Pancreas (tissue), 10 donors: Measurements from ENCODE around the gene CEBPG. TPM values are rescaled to one million over a fixed set of nuclear protein-coding genes. Genes with fewer than 3 reads are reported as not detected.

Experiments
- ATAC-seq, 4 donors: fragments of 200-7000 bp; cut with Tn5 transposase; one replicate each; pipeline versions ENCODE4 v1.8.0 to v1.9.1; 2020; ENCODE audit warnings: mild to moderate bottlenecking in 4 of 4, moderate library complexity in 4 of 4
- DNase-seq, 6 donors: peaks; one replicate each; pipeline ENCODE4 v3.0.0-alpha.2; 2020
- FAIRE-seq: peaks from 2 replicates; lab custom pipeline; 2012; peaks lifted over from hg19 to GRCh38; lab: Jason Lieb, UNC
- H3K27ac ChIP-seq, 4 donors: fragments of 200-600 bp; sonication (generic); 1 replicate in 3 of 4; 2 replicates in 1 of 4; pipeline versions ENCODE4 v1.5.0 to v1.8.0; 2020
- H3K27me3 ChIP-seq, 4 donors: fragments of 200-600 bp; one replicate each; pipeline ENCODE4 v1.8.0; 2021
- H3K36me3 ChIP-seq, 3 donors: fragments of 200-600 bp; sonication (generic) in 1 of 3; one replicate each; pipeline versions ENCODE4 v1.5.0 to v1.8.0; 2020 to 2021
- H3K4me1 ChIP-seq, 3 donors: fragments of 200-600 bp; one replicate each; pipeline ENCODE4 v1.8.0; 2021
- H3K4me3 ChIP-seq, 4 donors: fragments of 200-600 bp; sonication (generic) in 2 of 4; one replicate each; pipeline versions ENCODE4 v1.5.0 to v1.8.0; 2020 to 2021
- H3K9me3 ChIP-seq, 4 donors: fragments of 200-600 bp; one replicate each; pipeline ENCODE4 v1.8.0; 2021
- CTCF ChIP-seq, 4 donors: fragments of 200-600 bp; sonication (generic) in 3 of 4; IDR thresholded peaks; one replicate each; pipeline versions ENCODE4 v1.5.0 to v1.8.0; 2021; ENCODE audit warnings: antibody characterized with exemption in 4 of 4
- WGBS, 2 donors: extraction: QIAGEN DNeasy Blood & Tissue Kit; methylation state at CpG; one replicate each; pipeline ENCODE4 v1.1.7; 2013; 5-methylcytosine and 5-hydroxymethylcytosine counted together
- intact Hi-C, 3 donors: fragments of 100-400 bp; cut with DNase I; formaldehyde crosslinking; loops; one replicate each; pipeline versions ENCODE4 v1.11.1 to v1.14.2; 2022
- polyA plus RNA-seq, 2 donors: library from polyadenylated mRNA; stranded (reverse); fragments of 200-250 nt; gene quantifications; one replicate each; pipeline ENCODE4 v1.2.3, GENCODE V29; 2013
- total RNA-seq, 6 donors: library from RNA; stranded (reverse); fragmentation: NEBNext Ultra II Directional in 4 of 6; extraction: Animal tissue kit (Norgen Biotek cat#: 25700) in 4 of 6; gene quantifications; one replicate each; pipeline versions ENCODE4 v1.2.1 to v1.2.4, GENCODE V29; 2021 to 2023
- donor health status: healthy with polysubstance abuse.
- donor health status: DM: no; HTN: no; CAD: no; lungs with moderate emphysema.
- donor health status: DM: no; HTN: no; CAD: no.
- donor health status: control.
- donor health status: control.
- donor health status: Bipolar disorder and iron deficiency.
- donor health status: DM: yes; HTN: yes; CAD: no.
- donor health status: DM: no; HTN: no; CAD: no.
- donor health status: DM: no; HTN: no; CAD: no.
- donor health status: DM: yes; HTN: yes; CAD: no.

The CEBPG gene
- total and polyA plus RNA-seq, 8 donors: 6.2 to 34.5 (median 9.4) TPM

DNA sequence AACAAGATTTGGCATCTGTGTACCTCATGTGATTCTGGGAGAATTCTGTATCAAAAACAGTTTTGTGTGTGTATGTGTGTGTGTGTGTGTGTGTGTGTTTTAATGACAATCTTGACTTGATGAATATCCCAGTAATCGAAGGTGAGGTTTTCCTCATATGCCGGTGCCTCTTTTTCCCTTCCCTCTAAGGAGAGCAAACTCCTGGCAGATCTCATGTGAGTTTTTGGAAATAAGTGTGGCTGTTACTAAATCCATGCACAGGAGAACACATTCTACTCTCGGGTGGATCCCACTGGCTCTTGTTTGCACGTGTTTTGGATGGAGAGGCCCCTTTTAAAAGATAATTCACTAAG is 29.0 kb upstream of the CEBPG start:
- H3K4me1 ChIP-seq: no peaks in the 10 kb centered on the region
- no peak for ATAC-seq
- no peaks in the 10 kb centered on the region for H3K9me3 ChIP-seq
- no peak overlapping the region for H3K4me3 ChIP-seq
- no peak for DNase-seq
- H3K36me3 ChIP-seq: no peaks in the 10 kb centered on the region
- TF ChIP-seq CTCF (IDR thresholded peaks at IDR 0.05): no peak
- no peak overlapping the region for H3K27ac ChIP-seq
- 45 to 52% methylated on average over 4 of the region's 4 CpGs for WGBS, 2 donors
- intact Hi-C loops: no loop called here
- FAIRE-seq: no peak
- H3K27me3 ChIP-seq: no peaks in the 10 kb centered on the region

GRCh38 chr19:33345163-33345562 is 28.3 kb upstream of the CEBPG start:
- FAIRE-seq: no peak
- intact Hi-C loops: no loop called here

DNA sequence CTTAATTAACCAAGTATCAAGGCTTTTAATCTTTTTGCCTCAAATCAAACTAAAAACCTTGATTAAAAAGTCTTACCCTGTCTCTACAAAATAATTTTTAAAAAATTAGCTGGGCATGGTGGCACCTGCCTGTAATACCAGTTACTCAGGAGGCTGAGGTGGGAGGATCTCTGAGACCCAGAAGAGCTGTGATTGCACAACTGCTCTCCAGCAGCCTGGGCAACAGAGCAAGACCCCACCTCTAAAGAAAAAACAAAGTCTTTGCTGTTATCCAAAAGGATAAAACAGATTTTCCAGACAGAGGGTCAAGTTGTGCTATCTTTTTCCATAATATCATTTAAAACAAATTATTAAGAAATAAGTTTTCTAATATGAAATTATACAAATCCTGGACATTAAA is 26.8 kb upstream of the CEBPG start:
- no peak for DNase-seq
- no peaks in the 10 kb centered on the region for H3K36me3 ChIP-seq
- H3K27ac ChIP-seq: no peak overlapping the region
- no peaks in the 10 kb centered on the region for H3K4me1 ChIP-seq
- no peak for ATAC-seq
- H3K9me3 ChIP-seq: no peaks in the 10 kb centered on the region
- intact Hi-C loops: no loop called here
- no peak overlapping the region for H3K4me3 ChIP-seq
- no peaks in the 10 kb centered on the region for H3K27me3 ChIP-seq
- no peak for TF ChIP-seq CTCF (IDR thresholded peaks at IDR 0.05)
- FAIRE-seq: no peak

More at GRCh38 chr19:33345163-33345562, 28.3 kb upstream of the CEBPG start:
- Histone ChIP-seq H3K4me3 (no peak overlapping the region), H3K9me3 (no peaks in the 10 kb centered on the region), H3K36me3 (no peaks in the 10 kb centered on the region), H3K27ac (no peak overlapping the region), H3K4me1 (no peaks in the 10 kb centered on the region), H3K27me3 (no peaks in the 10 kb centered on the region)
- ATAC-seq: no peak
- DNase-seq: no peak
- WGBS, 2 donors: 88 to 93% methylated on average over 6 of the region's 6 CpGs
- TF ChIP-seq CTCF (IDR thresholded peaks at IDR 0.05): no peak

- DNase-seq: no peak
- Histone ChIP-seq H3K27me3 (no peaks in the 10 kb centered on the region), H3K9me3 (no peaks in the 10 kb centered on the region), H3K4me3 (no peak overlapping the region), H3K36me3 (no peaks in the 10 kb centered on the region), H3K4me1 (no peaks in the 10 kb centered on the region), H3K27ac (no peak overlapping the region)
- ATAC-seq: no peak
- intact Hi-C loops: no loop called here
- FAIRE-seq: no peak
- 76% methylated on average over 10 of the region's 10 CpGs for WGBS, 2 donors
- TF ChIP-seq CTCF (IDR thresholded peaks at IDR 0.05): no peak
These were observed 26.2 kb upstream of the CEBPG start for GRCh38 chr19:33347300-33347699.

DNA sequence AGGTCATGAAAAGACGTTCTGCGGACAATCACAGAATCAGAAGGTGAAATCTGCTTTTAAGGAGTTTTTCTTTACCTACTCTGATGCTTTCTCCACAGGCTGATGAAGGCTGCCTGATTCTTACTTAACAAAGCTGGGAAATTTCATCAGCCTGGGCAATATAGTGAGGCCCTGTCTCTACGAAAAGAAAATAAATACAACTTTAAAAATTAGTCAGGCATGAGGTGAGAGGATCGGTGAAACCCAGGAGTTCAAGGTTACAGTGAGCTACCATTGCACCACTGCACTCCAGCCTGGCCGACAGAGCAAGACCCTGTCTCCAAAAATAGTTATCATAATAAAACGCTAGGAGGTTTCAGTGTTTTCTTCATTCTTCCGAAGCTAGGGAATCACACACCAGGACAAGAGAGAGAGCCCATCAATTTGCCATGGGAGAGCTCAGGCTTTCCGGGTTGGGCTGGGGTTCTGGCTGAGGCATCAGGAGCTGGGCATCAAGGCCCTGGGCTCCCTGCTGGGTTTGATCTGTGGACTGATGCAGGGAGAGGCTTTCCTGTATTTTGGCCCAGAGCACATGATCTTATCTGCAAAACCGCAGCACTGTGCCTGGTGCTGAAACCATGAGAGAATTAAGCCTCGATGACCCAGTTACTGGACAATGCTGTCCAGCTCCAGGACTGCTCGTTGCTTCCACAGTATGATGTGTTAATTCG is 25.1 kb upstream of the CEBPG start:
- DNase-seq (no peak), FAIRE-seq (no peak), ATAC-seq (peak in 1 of 4 donors; percentile 20)
- no peak overlapping the region for H3K27ac ChIP-seq
- no peaks in the 10 kb centered on the region for H3K9me3 ChIP-seq
- TF ChIP-seq CTCF (IDR thresholded peaks at IDR 0.05): no peak
- 60 to 67% methylated on average over 12 of the region's 12 CpGs for WGBS, 2 donors
- H3K27me3 ChIP-seq: no peaks in the 10 kb centered on the region
- H3K36me3 ChIP-seq: no peaks in the 10 kb centered on the region
- no peak overlapping the region for H3K4me3 ChIP-seq
- intact Hi-C loops: no loop called here
- no peaks in the 10 kb centered on the region for H3K4me1 ChIP-seq
